Left ventricle myocardium superior (tissue), 1 donor: ENCODE measurements around the gene ADH5. TPM values are rescaled to one million over a fixed set of nuclear protein-coding genes. Genes with fewer than 3 reads are reported as not detected.
"Not testable (repeated sequence)": the region's sequence is repeated elsewhere in the genome, so short reads cannot be mapped to it uniquely, and the experiment has no call there.

Experiments used
- ATAC-seq: fragments of 200-7000 bp; cut with Tn5 transposase; one replicate; pipeline ENCODE4 v1.9.1; 2020; ENCODE audit warnings: mild to moderate bottlenecking, moderate library complexity
- DNase-seq: peaks from one replicate; pipeline ENCODE4 v3.0.0-alpha.2; 2020
- intact Hi-C: fragments of 100-400 bp; cut with micrococcal nuclease; formaldehyde crosslinking; loops from one replicate; pipeline ENCODE4 v1.11.0; 2022
- total RNA-seq: library from RNA; stranded (reverse); fragmentation: NEBNext Ultra II Directional; extraction: Animal tissue kit (Norgen Biotek cat#: 25700); gene quantifications from one replicate; pipeline ENCODE4 v1.2.1, GENCODE V29; 2021
- donor health status: DM: no; HTN: yes; CAD: no; lungs with severe emphysema.

ADH5 gene
- total RNA-seq, 1 donor from 2014 or later = 202 TPM

DNA sequence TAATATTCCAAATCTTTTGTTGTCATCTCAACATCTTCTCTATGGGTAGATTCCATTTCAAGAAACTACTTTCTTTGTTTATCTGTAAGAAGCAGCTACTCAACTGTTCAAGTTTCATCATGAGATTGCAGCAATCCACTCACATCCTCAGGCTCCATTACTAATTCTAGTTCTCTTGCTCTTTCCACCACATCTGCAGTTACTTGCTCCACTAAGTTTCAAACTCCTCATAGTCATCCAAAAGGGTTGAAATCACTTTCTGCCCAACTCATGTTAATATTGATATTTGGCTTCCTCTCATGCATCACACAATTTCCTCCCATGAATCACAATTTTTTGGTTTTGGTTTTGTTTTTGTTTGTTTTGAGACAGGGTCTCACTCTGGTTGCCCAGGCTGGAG, 35.7 kb downstream of the ADH5 start:
- no peak for ATAC-seq
- intact Hi-C loops = no loop called here

GRCh38 chr4:99047710-99048109, 40.9 kb downstream of the ADH5 start:
- DNase-seq (no peak), ATAC-seq (peak; percentile 24)
- intact Hi-C loops = no loop called here

More for the DNA sequence above, 35.7 kb downstream of the ADH5 start:
- DNase-seq = no peak

- DNase-seq (no peak), ATAC-seq (no peak)
- intact Hi-C loops = no loop called here
Observed at GRCh38 chr4:99043346-99043745, 45.2 kb downstream of the ADH5 start.

DNA sequence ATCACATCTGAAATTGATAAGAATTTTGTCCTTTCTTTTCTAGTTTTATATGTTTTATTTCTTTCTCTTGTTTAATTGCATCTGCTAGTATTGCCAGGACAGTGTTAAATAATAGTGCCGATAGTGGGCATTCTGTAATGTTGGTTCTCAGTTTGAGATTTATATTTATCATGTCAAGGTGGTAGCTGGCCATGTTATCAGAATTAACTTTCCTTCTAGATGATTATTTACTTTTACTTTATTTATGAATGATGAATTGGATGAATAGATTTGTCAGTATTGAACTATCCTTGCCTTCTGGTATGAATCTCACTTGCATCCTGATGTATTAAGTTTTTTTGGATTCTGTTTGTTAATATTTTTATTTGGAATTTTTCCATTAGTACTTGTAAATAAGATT, 50.4 kb downstream of the ADH5 start:
- DNase-seq (no peak), ATAC-seq (no peak)
- intact Hi-C loops = no loop called here

DNA sequence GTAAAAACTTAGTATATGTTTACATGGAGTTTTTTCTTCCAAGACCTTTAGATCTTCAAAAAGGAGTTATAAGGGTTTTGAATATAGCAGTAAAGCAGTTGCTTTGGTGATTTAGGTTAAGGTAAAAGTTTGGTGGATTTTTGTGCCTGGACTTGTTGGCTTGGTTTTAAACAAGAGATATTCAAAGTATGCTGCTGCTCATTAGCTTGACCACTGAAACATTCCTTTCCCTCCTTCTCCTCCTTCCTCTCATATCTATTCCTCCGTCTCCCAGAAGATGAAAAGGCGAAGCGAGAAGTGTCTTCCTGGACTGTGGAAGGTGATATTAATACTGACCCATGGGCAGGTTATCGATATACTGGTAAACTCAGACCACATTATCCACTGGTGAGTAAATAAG, 54.6 kb downstream of the ADH5 start:
- no peak for ATAC-seq
- intact Hi-C loops = no loop called here
- DNase-seq = no peak

GRCh38 chr4:99029852-99030251, 58.7 kb downstream of the ADH5 start:
- intact Hi-C loops = no loop called here
- DNase-seq (no peak), ATAC-seq (no peak)

GRCh38 chr4:99029018-99029735, 59.4 kb downstream of the ADH5 start:
- DNase-seq = no peak
- no peak for ATAC-seq
- intact Hi-C loops = no loop called here

- DNase-seq = no peak
Observed at GRCh38 chr4:99028187-99028586, 60.4 kb downstream of the ADH5 start.

GRCh38 chr4:99027304-99027703, 61.3 kb downstream of the ADH5 start:
- DNase-seq (no peak), ATAC-seq (no peak)
- intact Hi-C loops = no loop called here

More at GRCh38 chr4:99028187-99028586, 60.4 kb downstream of the ADH5 start:
- intact Hi-C loops = no loop called here
- ATAC-seq = no peak

GRCh38 chr4:99025506-99025905, 63.1 kb downstream of the ADH5 start:
- ATAC-seq (no peak), DNase-seq (no peak)
- intact Hi-C loops = no loop called here

DNA sequence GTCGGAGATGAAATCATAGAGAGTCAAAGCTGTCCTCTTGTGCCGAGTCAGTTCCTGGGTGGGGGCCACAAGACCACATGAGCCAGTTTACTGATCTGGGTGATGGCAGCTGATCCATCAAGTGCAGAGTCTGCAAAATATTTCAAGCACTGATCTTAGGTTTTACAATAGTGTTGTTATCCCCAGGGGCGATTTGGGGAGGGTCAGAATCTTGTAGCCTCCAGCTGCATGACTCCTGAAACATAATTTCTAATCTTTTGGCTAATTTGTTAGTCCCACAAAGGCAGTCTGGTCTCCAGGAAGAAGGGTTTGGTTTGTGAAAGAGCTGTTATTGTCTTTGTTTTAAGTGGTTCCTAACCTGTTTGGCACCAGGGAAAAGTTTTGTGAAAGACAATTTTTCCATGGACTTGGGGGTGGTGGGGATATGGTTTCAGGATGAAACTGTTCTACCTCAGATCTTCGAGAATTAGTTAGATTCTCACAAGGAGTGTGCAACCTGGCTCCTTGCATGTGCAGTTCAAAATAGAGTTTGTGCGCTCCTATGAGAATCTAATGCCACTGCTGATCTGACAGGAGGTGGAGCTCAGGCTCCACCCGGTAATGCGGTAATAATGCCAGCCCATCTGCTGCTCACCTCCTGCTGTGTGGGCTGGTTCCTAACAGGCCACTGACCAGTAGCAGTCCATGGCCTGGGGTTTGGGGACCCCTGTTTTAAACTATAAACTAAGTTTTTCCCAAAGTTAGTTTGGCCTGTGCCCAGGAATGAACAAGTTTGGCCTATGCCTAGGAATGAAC, 63.9 kb downstream of the ADH5 start:
- intact Hi-C loops = no loop called here
- peak; percentile 92 for ATAC-seq
- DNase-seq = no peak

DNA sequence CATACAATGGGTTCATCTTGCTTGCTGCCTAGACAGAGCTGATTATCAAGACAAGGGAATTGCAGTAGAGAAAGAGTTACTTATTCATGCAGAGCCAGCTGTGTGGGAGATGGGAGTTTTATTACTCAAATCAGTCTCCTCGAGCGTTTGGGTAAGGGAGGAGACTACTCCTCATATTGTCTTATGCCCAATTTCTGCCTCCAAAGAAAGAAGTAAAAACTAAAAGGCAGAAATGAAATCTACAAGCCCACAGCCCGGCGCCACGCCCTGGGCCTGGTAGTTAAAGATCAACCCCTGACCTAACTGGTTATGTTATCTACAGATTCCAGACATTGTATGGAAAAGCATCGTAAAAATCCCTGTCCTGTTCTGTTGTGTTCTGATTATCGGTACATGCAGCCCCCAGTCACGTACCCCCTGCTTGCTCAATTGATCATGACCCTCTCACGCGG, 64.8 kb downstream of the ADH5 start:
- ATAC-seq, DNase-seq, intact Hi-C loops: not testable (repeated sequence)

GRCh38 chr4:99022566-99022965, 66.0 kb downstream of the ADH5 start:
- intact Hi-C loops = no loop called here
- no peak for DNase-seq

GRCh38 chr4:99021386-99021785, 67.2 kb downstream of the ADH5 start:
- intact Hi-C loops = no loop called here
- DNase-seq = no peak
- no peak for ATAC-seq

More at GRCh38 chr4:99022566-99022965, 66.0 kb downstream of the ADH5 start:
- ATAC-seq = no peak

Other genes starting within 250 kb of the ADH5 start
- gene EIF4E, start 159.7 kb downstream of the ADH5 start, total RNA-seq = 57.5 TPM
- 75.8 TPM for gene METAP1, start 93.1 kb downstream of the ADH5 start, total RNA-seq
- gene ADH4, start 55.5 kb upstream of the ADH5 start, total RNA-seq = not detected
- not detected for gene ADH6, start 130.5 kb upstream of the ADH5 start, total RNA-seq
- gene ADH1A, start 202.2 kb upstream of the ADH5 start, total RNA-seq = 0.57 TPM
- 110 TPM for gene ADH1B, start 232.6 kb upstream of the ADH5 start, total RNA-seq